DMS153 treated with DMSO at 0.1 percent for 48 hours (cell line): ENCODE measurements around the gene SIRT3.

Experiments used
- DNase-seq: peaks from one replicate; lab custom pipeline; 2025; ENCODE audit not compliant: unreplicated experiment; lab: John Stamatoyannopoulos, UW

The SIRT3 gene

GRCh38 chr11:217704-218103, 18.4 kb downstream of the SIRT3 start:
- no peak for DNase-seq

- no peak for DNase-seq
Observed at GRCh38 chr11:216081-216974, 19.8 kb downstream of the SIRT3 start.

DNA sequence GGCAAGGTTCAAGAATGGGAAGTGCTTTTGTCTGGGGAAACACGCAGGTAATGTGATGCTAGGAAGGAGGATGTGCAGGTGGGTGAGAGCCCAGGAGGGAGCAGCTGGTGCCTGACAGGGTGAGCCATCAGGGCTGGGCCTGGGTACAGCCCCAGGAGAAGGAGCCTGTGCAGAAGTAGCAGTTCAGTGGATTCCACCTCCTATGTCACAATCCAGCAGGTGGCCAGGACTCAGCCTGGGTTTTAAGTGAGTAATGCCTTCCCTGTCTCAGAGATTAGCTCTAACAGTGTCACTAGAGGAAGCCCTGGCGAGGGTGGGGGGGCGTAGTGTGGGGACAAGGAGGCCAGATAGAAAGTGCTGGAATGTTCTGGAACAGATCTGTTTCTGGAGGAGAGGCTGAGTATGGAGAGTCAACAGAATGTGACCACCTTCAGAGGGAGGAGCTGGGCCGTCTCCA, 20.5 kb downstream of the SIRT3 start:
- no peak for DNase-seq

DNA sequence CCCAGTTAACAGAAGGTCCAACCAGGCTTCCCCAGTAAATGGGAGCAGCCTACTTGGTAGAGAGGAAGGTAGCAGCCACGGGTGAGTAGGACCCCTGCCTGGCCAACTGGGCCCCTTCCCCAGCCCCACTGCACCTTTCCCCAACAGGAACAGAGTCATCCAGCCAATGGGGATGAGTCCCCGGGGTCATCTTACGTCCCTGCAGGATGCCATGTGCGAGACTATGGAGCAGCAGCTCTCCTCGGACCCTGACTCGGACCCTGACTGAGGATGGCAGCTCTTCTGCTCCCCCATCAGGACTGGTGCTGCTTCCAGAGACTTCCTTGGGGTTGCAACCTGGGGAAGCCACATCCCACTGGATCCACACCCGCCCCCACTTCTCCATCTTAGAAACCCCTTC, 22.1 kb downstream of the SIRT3 start:
- DNase-seq, result no peak

DNA sequence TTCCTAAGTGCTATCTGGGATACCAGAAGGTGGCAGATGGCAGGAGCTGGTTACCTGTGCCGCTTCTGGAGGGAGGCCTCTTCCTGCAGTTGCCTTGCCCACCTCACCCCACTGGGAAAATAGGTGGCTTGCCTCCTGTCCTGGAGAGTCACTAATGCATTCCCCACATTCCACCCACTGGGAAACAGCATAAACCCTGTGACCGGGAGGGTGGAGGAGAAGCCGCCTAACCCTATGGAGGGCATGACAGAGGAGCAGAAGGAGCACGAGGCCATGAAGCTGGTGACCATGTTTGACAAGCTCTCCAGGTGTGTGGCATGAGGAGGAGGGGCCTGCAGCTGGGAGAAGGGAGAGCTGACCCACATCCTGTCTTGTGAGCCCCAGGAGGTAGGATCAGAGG, 23.0 kb downstream of the SIRT3 start:
- DNase-seq, result no peak

DNA sequence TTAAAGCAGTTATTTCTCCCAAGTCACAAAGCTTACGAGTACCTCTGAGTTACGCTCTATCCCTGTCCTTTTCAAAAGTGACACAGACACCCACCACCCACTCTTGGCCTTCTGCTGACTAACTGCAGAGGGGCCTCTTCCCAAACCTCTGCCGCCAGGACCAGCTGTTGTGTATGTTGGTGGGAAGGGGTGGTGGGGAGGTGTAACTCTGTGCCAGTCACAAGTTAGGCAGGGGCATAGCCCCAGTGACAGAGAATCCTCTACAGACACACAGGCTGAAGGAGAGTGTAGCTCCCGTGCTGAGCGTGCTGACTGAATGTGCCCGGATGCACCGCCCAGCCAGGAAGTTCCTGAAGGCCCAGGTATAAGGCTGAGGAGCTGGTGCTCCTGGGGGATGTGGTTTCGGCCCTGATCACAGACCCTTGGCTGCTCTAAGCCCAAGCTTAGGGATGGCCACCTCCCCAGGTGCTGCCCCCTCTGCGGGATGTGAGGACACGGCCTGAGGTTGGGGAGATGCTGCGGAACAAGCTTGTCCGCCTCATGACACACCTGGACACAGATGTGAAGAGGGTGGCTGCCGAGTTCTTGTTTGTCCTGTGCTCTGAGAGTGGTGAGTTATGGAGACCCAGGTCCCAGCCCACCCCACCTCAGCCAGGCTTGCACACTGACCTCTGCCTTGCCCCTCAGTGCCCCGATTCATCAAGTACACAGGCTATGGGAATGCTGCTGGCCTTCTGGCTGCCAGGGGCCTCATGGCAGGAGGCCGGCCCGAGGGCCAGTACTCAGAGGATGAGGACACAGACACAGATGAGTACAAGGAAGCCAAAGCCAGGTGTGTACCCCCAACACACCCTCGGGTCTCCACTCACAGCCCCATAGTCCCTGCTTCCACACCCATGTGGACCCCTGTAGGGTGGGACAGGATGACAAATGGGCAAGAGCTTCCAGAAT, 23.7 kb downstream of the SIRT3 start:
- DNase-seq, result no peak

GRCh38 chr11:211741-212140, 24.4 kb downstream of the SIRT3 start:
- no peak for DNase-seq

DNA sequence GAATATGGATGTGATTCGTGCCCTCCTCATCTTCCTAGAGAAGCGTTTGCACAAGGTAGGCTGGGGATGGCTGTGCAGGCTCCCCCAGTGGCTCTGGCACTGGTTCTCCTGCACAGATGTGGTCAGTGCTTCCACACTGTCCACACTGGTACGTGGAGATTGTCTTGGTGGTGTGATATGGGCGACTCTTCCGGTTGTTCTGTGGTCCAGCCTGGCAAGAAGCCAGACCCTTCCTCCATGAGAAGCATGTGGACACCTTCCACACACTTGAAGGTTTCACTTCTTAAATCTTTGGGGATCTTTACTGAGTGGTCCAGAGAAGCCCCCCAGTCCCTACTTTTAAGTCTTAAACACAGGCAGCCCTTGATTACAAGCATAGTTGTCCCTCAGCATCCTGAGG, 24.8 kb downstream of the SIRT3 start:
- no peak for DNase-seq

- DNase-seq, result no peak
Observed at GRCh38 chr11:210803-211180, 25.4 kb downstream of the SIRT3 start.

DNA sequence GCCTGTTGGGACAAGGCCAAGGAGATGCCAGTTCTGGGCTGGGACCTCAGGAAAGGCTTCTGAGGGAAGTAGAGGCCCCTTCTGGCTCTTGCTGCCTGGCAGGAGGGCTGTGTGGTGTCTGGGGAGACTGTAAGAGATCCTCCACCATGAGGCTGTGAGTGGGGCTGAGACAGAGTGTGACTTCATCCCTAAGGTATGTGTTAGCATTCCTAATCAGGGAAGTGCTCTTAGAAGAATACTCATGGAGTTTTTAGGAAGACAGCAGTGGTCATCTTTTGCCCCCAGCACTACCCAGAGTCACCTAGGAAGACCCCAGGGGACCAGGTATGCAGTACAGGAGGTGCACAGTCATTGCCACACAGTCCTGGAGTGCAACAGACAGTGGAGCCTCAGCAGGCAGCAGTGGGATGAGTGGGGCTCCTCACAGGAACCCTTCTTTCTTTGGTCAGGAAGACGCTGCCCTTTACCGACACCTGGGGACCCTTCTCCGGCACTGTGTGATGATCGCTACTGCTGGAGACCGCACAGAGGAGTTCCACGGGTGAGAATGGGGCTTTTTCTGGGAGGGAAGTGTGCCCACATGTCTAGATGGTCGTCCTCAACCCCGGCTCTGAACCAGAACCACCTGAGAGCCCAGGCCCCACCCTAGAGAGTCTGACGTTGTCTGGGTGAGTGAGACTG, 25.9 kb downstream of the SIRT3 start:
- DNase-seq, result no peak

DNA sequence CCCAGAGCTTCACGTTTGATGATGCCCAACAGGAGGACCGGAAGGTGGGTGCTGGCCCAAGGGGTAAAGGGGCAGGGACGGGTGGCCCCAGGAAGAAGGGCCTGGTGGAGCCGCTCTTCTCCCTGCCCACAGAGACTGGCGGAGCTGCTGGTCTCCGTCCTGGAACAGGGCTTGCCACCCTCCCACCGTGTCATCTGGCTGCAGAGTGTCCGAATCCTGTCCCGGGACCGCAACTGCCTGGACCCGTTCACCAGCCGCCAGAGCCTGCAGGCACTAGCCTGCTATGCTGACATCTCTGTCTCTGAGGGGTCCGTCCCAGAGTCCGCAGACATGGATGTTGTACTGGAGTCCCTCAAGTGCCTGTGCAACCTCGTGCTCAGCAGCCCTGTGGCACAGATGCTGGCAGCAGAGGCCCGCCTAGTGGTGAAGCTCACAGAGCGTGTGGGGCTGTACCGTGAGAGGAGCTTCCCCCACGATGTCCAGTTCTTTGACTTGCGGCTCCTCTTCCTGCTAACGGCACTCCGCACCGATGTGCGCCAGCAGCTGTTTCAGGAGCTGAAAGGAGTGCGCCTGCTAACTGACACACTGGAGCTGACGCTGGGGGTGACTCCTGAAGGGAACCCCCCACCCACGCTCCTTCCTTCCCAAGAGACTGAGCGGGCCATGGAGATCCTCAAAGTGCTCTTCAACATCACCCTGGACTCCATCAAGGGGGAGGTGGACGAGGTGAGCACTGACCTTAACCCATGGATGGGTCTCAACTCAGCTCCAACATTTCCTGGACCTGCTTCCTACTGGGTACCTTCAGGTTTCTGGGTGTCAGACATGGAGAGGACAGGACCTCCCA, 26.6 kb downstream of the SIRT3 start:
- DNase-seq, result no peak

DNA sequence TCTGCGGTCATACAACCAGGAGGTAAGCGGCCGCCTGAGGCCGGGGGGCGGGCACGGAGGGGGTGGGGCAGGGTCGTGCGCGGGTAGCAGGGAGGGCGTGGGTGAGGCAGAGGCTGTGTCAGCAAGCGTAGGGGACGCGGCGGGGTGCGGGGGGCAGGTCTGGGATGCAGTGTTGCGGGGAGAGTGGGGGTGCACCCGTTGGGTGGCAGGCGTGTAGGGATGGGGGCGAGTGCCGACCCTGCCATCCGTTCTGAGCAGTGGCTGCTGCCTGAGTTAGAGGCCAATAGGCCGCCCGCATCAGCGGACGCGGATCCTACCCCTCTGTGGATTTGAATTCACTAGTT, 27.3 kb downstream of the SIRT3 start:
- DNase-seq, result no peak

- peak; percentile 5 for DNase-seq
Observed at GRCh38 chr11:208181-208916, 27.8 kb downstream of the SIRT3 start.

DNA sequence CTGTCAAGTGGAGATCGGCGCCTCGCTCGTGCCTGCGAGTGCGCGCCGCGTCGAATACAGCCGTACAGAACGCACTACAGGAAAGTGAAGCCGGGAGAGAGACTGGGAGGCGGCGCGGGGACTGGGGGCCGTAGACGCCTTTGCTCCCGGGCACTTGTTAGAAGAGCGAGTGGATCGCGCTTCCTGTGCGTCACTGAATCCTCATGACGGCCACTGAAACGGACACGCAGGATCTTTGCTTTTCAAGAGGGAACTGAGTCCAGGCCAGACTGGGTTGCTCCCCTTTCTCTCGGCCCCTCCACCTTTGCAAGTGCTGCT, 28.3 kb downstream of the SIRT3 start:
- no peak for DNase-seq

GRCh38 chr11:207208-207862, 28.8 kb downstream of the SIRT3 start, which contains the start of the genes BET1L and RIC8A:
BET1L (minus strand) TSS chr11:207399; CDS start chr11:207321, 78 bp downstream.
RIC8A (plus strand) TSS chr11:207708; CDS start chr11:208855, 1,147 bp downstream.
- DNase-seq, result peak; percentile 75

DNA sequence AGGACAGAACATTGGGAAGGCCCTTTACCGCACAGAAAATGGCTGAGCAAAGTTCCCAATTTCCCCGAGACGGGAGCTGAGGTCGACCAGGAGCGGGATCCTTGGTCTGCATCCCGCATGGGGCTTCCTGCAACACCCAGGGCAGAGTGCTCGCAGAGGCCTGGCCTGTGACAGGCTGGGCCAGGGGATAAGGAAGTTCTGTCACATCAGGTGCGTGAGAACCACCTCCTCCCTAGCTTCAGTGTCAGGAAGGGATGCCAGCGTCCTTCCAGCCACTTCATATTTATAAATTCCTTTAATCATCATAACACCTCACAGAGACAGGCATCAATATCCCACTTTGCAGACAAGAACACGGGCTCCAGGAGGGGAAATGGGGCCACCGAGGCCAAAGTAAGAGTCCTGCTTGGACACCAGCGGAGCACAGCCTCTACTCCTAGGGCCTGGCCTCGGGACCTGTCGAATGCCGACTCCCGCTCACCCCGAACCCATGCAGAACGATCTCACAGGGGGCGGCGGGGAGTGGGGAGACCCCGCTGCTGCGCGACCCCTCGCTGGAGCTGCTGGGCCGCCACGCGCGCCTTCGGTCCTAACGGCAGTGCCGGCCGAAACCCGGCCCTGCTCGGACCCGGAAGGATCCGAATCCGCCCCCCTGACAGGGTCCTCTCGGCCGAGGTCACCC, 29.5 kb downstream of the SIRT3 start:
- DNase-seq, result no peak

DNA sequence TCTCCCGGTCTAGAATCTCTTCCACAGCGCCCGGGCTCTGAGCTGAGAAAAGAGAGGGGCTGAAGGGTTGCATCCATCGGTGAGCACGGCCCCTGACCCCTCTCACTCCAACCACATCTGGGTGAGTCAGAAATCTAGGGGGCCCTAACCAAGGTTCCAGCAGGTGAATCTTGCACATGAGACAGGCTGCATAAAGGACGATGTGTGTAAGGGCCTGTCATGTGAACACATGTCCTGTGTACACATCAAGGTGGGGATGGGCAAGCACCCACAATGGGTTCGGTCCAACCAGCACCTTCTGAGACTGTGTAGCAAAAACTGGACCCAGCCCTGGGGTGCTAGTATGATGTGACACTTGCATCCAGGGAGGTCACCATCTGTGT, 30.1 kb downstream of the SIRT3 start:
- DNase-seq, result no peak

GRCh38 chr11:205221-206001, 30.7 kb downstream of the SIRT3 start:
- no peak for DNase-seq
